Stimulated activated CD8-positive, alpha-beta memory T cell treated with anti-CD3 and anti-CD28 coated beads, Interleukin-15, amount 100 ng/mL, for 1 hour (primary cell): ENCODE data around the gene YARS2.
A peak's percentile ranks its signal among the peaks of the same experiment; 100 is the strongest.

Experiments
- DNase-seq: peaks from one replicate; pipeline ENCODE4 v3.0.0-alpha.2; 2020; ENCODE audit warnings: low read depth

Gene YARS2

GRCh38 chr12:32755654-32756475, at the start of gene YARS2:
TSS of gene YARS2 (minus strand) at chr12:32755897. CDS start at chr12:32755874, 23 bp downstream.
- DNase-seq = peak; percentile 81

DNA sequence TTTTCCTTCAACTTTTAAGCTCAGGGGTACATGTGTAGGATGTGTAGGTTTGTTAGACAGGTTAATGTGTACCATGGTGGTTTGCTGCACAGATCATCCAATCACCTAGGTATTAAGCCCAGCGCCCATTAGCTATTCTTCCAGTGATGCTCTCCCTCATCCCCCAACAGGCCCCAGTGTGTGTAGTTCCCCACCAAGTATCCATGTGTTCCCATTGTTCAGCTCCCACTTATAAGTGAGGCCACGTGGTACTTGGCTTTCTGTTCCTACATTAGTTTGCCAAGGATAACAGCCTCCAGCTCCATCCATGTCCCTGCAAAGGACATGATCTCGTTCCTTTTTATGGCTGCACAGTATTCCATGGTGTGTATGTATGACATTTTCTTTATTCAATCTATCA, 48.6 kb upstream of the YARS2 start:
- no peak for DNase-seq

DNA sequence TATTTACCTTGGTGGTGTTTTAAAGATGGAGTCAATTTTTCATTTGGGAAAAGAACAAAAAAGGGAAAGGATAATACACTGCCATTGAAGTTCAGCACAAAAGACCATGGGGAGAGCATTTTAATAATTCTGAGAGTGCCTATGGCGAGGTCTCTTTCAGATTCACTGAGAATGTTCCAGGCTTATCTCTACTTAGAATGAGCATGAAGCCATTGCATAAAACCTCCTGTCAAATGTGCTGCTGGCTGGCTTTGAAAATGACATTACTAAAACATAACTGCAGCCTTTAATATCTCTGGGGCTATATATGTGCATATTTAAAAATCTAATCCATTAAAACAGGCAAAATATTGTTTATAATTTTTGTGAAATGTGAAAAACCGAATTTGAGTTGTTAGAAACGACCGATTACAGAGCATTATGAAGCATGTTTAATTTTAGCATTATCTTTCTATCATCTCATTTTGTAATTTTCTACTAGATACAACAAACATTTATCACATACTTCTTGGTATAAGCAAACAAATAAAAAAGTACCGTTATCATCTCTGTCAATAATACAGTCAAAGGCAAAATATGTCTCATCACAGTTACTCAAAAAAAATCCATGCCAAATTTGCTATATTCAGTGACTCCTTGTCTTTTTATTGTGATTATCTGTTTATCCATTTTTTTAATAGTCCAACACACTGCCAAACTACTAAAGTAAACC, 45.7 kb upstream of the YARS2 start:
- DNase-seq = no peak

DNA sequence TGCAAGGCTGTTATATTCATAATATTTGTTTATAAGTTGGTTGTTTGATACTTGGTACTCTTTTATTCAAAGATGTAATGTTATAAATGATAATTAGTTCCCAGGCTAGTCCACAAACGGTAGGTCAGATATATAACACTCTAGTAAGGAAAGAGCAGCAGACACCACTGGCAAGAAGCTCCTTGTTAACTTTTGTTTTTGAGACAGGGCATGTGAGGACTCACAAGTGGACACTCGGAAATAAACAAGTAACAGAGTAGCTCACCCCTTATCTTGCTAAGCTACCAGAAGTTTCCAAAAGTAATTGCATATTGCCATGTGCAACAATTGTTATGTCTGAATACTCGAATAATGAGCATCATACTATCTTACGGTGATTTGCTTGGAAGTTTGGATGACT, 38.6 kb upstream of the YARS2 start:
- no peak for DNase-seq

DNA sequence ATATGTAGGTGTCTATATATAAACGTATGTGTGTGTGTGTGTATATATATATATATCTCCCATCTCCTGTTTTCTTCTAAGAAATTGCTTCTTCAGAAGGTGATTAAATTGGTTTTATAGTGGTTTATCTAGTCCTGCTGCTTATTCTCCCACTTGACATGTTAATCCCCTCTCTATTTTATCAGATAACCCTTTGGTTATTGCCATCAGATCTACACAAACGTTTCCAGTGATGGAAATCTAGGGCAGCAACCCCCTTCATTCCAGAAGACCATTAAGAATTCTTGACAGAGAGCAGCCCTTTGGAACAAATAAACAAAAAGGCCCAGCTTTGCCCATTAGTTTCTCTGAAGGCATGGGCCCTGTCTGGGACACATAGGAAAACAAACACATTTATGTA, 34.2 kb upstream of the YARS2 start:
- no peak for DNase-seq

GRCh38 chr12:32789446-32789845, 33.7 kb upstream of the YARS2 start:
- DNase-seq = no peak

DNA sequence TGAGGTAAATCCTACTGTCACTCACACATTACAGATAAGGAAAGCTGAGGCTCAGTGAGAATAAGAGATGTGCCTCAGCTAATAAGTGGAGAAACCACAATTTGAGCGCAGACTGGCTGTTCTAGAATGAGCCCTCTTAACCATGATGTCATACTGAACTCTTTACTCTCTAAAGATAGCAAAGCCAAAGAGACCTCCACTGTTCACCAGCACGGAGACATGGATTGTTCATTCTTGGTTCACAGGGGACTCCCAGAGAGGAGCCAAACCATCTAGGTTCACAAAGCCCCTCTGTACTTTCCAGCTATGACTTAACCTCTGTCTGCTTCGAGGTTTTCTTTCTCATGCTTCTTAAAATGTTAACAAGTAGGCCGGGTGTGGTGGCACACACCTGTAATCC, 32.7 kb upstream of the YARS2 start:
- DNase-seq = no peak

DNA sequence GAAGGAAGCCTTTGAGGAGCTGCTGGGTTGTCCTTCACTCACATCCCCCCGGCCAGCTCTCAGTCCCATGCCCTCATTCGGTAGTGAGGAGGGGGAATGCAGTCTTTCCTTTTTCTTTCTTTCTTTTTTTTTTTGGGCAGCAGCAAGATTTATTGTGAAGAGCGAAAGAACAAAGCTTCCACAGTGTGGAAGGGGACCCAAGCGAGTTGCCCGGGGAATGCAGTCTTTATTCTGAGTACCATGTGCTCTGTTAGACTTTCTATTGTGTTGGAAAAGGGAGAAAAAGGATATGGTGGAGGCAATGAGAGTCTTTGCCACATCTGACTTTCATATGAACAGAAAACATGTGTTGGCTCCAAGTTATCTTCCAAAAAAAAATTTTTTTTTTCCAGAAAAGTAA, 29.9 kb upstream of the YARS2 start:
- no peak for DNase-seq

GRCh38 chr12:32783029-32783428, 27.3 kb upstream of the YARS2 start:
- no peak for DNase-seq

- DNase-seq = no peak
Measured at GRCh38 chr12:32780071-32780470, 24.4 kb upstream of the YARS2 start.

DNA sequence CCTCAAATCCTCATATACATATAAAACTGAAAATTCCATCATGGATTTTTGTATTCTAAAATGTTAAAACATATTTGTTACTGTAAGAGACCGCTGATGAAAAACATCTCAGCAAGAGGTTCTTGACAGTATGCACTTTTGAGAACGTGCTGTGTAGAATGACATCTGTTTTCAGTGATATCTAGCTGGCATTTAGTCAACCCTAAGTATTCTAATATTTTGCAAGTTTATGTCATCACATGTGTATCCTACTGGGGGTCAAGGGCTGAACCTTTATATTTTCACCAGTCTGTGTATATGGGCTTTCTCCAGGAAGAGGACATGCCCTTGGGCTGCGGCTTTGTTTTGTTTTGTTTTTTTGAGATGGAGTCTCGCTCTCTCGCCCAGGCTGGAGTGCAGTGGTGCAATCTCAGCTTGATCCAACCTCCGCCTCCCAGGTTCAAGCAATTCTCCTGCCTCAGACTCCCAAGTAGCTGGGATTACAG, 22.0 kb upstream of the YARS2 start:
- no peak for DNase-seq

DNA sequence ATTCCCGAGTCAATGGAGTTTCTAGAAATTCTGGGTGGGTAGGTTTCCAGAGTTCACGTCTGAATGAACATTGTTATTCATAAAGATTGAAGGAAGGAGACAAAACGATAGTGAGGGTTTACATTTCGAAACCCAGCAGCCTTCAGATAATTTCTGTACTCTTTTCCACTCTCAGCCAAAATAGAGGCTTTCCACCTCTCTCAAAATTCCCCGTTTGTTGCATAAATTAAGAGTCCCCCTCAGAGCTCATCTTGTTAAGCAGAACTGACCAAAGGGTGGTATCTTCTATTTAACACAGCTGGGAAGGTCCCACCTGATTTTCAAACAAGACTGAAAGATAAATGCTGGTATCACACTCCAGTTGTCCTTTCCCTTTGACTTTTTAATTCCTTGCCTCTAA, 21.5 kb upstream of the YARS2 start:
- DNase-seq = no peak

DNA sequence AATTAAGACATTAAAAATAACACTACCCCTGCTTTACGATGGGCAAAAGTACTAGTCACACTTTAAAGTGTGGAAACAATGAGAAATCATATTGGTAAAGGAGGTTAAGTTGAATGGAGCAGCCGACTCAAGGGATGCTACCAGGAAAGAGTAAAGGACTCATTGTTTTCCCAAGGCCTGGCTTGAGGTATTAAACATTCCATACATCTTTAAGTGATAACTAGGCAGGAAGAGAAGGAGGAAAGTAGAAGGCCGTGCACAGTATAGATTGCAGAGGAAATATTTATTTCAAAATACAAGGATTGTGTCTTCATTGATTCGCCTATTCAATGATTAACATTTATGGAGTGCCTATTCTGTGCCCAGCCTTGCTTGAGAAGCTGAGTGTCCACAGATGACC, 20.6 kb upstream of the YARS2 start:
- DNase-seq = no peak

DNA sequence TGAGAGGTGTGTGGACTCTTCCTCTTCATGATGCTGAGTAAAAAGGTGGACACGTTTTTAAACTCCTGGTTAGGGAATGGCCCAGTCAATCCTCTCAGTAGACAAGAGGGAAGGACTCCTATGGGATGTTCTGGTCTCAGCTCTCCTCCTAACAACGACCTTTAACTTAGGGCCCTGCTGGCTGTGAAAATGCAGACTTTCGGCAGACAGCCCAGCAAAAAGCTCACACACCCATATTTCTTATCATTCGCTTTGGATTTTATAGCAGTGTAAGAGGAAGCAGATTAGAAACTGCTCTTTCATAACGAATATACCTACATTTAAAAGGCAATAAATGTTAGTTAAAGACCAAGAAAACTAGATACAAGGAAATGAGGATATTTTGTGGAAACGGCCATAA, 18.0 kb upstream of the YARS2 start:
- DNase-seq = no peak

GRCh38 chr12:32770141-32770540, 14.4 kb upstream of the YARS2 start:
- DNase-seq = no peak

- DNase-seq = no peak
Measured at GRCh38 chr12:32768518-32768917, 12.8 kb upstream of the YARS2 start.

DNA sequence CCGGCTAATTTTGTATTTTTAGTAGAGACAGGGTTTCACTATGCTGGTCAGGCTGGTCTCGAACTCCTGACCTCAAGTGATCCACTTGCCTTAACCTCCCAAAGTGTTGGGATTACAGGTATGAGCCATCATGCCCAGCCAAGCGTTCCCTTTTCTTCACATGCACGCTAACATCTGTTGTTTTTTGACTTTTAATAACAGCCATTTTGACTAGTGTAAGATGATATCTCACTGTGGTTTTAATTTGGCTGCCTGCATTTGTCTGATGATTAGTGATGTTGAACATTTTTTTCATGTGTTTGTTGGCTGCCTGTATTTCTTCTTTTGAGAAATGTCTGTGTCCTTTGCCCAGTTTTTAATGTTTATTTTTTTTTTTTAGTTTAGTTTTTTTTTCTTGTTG, 10.2 kb upstream of the YARS2 start:
- DNase-seq = no peak

DNA sequence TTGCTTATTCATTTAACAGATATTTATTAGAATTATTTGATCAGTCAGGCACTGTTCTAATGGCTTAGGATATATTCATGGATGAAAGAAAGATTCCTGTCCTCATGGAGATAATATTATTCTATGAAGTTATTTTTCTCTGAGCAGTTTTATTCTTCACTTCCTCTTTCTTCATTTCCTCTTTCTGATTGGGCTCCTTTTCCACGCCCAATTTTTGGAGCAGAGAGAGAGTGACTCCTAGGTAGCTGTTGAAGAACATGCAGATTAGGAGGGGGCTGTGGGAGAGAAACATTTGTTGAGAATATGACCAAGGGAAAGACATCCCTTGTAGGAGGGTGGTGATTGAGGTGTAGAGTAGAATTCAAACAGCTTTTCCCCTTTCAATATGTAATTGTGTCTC, 6.0 kb upstream of the YARS2 start:
- no peak for DNase-seq

DNA sequence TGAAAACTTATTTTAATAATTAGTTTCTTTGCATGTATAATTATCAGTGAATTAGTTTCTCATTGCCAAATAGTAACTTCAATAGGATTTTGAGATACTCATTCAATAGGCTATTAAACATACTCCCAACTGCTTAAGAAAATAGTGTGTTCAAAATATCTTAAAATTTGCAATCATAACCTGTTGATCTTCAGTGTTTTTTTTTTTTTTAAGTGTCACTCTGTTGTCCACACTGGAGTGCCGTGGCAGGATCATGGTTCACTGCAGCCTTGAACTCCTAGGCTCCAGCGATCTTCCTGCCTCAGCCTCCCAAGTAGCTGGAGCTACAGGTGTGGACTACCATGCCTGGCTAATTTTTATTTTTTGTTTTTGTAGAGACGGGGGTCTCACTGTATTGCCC, 1.5 kb upstream of the YARS2 start:
- DNase-seq = no peak

DNA sequence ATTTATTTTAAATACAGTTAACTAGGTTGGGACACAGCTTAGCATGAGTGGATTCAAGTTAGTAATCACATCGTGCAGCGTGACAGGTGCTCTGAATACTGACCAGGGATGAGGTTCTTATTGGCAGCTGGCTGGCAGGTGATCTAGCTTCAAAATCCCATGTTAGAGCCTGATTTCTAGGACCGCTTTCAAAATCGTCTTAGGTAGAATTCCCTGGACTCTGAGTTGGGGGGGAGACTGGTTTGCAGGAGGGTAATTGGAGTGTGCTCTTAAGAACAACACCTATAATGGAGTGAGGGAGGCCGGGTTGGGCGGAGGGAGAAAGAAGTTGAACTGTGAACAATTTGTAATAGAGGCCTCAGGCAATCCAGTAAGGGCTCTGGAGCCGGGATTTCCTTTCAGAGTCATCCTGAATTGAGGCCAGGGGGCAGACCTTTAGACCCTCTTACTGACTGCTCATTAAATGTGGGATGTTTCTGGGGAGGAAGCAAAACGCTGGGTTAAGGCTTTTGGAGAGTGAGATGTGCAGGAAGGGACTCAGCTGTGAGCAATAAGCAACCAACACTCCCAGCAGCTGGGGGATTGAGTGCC, 874 bp upstream of the YARS2 start:
- no peak for DNase-seq

GRCh38 chr12:32755051-32755653, 545 bp downstream of the YARS2 start:
- DNase-seq = peak; percentile 25

- no peak for DNase-seq
Measured at GRCh38 chr12:32754111-32754510, 1.6 kb downstream of the YARS2 start.

GRCh38 chr12:32753605-32754004, 2.1 kb downstream of the YARS2 start:
- DNase-seq = no peak
